GM23248 (cell line): ENCODE data around the gene FBXW11. TPM values are rescaled to one million over a fixed set of nuclear protein-coding genes. Genes with fewer than 3 reads are reported as not detected.
A peak's percentile ranks its signal among the peaks of the same experiment; 100 is the strongest.

Experiments
- DNase-seq: peaks from one replicate; pipeline ENCODE4 v3.0.0-alpha.2; 2015
- H2AFZ ChIP-seq: fragments of 200-600 bp; sonication (generic); 2 replicates; pipeline ENCODE4 v1.6.1; 2016; ENCODE audit warnings: antibody characterized with exemption
- H3F3A ChIP-seq: fragments of 200-600 bp; sonication (generic); 2 replicates; pipeline ENCODE4 v1.6.1; 2016; ENCODE audit warnings: mild to moderate bottlenecking, antibody characterized with exemption, mixed run types; ENCODE audit not compliant: insufficient read depth
- H3K27ac ChIP-seq: fragments of 200-600 bp; sonication (generic); 2 replicates; pipeline ENCODE4 v1.5.1; 2016; ENCODE audit warnings: mild to moderate bottlenecking
- H3K27me3 ChIP-seq: fragments of 200-600 bp; sonication (generic); replicated peaks from 2 replicates; pipeline ENCODE4 v1.6.1; 2016; ENCODE audit warnings: mild to moderate bottlenecking; ENCODE audit not compliant: insufficient read depth
- H3K36me3 ChIP-seq: fragments of 200-600 bp; sonication (generic); 2 replicates; pipeline ENCODE4 v1.6.1; 2016; ENCODE audit warnings: low read depth, mild to moderate bottlenecking
- H3K4me1 ChIP-seq: fragments of 200-600 bp; sonication (generic); 2 replicates; pipeline ENCODE4 v1.6.1; 2016; ENCODE audit warnings: mild to moderate bottlenecking; ENCODE audit not compliant: insufficient read depth
- H3K4me2 ChIP-seq: fragments of 200-600 bp; sonication (generic); one replicate; pipeline ENCODE4 v1.6.1; 2016; ENCODE audit warnings: mild to moderate bottlenecking; ENCODE audit not compliant: unreplicated experiment
- H3K4me3 ChIP-seq: fragments of 200-600 bp; sonication (generic); 2 replicates; pipeline ENCODE4 v1.5.1; 2016; ENCODE audit warnings: mild to moderate bottlenecking
- H3K79me2 ChIP-seq: fragments of 200-600 bp; sonication (generic); 2 replicates; pipeline ENCODE4 v1.6.1; 2016; ENCODE audit warnings: mild to moderate bottlenecking; ENCODE audit not compliant: insufficient read depth
- H3K9ac ChIP-seq: fragments of 200-600 bp; sonication (generic); 2 replicates; pipeline ENCODE4 v1.6.1; 2016; ENCODE audit warnings: mild to moderate bottlenecking
- H3K9me2 ChIP-seq: fragments of 200-600 bp; sonication (generic); 2 replicates; pipeline ENCODE4 v1.6.1; 2016; ENCODE audit warnings: mixed run types, mild to moderate bottlenecking, moderate library complexity; ENCODE audit not compliant: insufficient read depth
- H3K9me3 ChIP-seq: fragments of 200-600 bp; sonication (generic); one replicate; pipeline ENCODE4 v1.6.1; 2017; ENCODE audit warnings: low read depth
- H4K20me1 ChIP-seq: fragments of 200-600 bp; sonication (generic); 2 replicates; pipeline ENCODE4 v1.6.0; 2016; ENCODE audit not compliant: insufficient read depth
- EZH2 ChIP-seq: fragments of 200-600 bp; sonication (generic); IDR thresholded peaks from 2 replicates; pipeline ENCODE4 v1.6.1; 2018; ENCODE audit warnings: antibody characterized with exemption, mild to moderate bottlenecking; ENCODE audit not compliant: insufficient read depth, poor library complexity, severe bottlenecking
- EZH2phosphoT487 ChIP-seq: fragments of 200-600 bp; sonication (generic); IDR thresholded peaks from 2 replicates; pipeline ENCODE4 v1.6.1; 2018; ENCODE audit warnings: antibody characterized with exemption, moderate library complexity, mild to moderate bottlenecking, low read depth; ENCODE audit not compliant: insufficient read depth
- WGBS, 2 experiments: methylation state at CpG; one replicate each; pipeline ENCODE4 v1.1.6; 2015 to 2017; ENCODE audit warnings: low lambda C conversion rate in 2 of 2, low coverage in 1 of 2; ENCODE audit errors: missing lambda C conversion rate in 2 of 2; 5-methylcytosine and 5-hydroxymethylcytosine counted together
- in situ Hi-C: fragments of 300-500 bp; cut with MboI; formaldehyde crosslinking; loops from 2 replicates; pipeline ENCODE4 v1.15.0; 2020
- polyA plus RNA-seq: library from polyadenylated mRNA; unstranded; fragments of >200 nt; fragmentation: Nextera tagmentation; extraction: Ambion mirVana; gene quantifications from 2 replicates; pipeline ENCODE4 v1.2.1, GENCODE V29; 2016
- total RNA-seq: library from RNA; depleted of rRNA; stranded (reverse); fragments of >200 nt; shearing (Covaris generic); gene quantifications from 2 replicates; pipeline ENCODE4 v1.2.3, GENCODE V29; 2014; rRNA removed

The FBXW11 gene
- total RNA-seq (78.0 TPM in 2 replicates), polyA plus RNA-seq (28.9 and 30.6 TPM in 2 replicates)

- no peaks in the 10 kb centered on the region for H3K9me2 ChIP-seq
- peak; percentile 99 for DNase-seq
- TF ChIP-seq EZH2 (no peak), EZH2phosphoT487 (no peak)
- in situ Hi-C loops: no loop called here
- H3K9me3 ChIP-seq: no peaks in the 10 kb centered on the region
- peak within 1 kb of the TSS; percentile 94 for H3K27ac ChIP-seq
- H4K20me1 ChIP-seq: peaks cover 20% of the 10 kb centered on the region
- peaks cover 51% of the 10 kb centered on the region for H3F3A ChIP-seq
- peak within 1 kb of the TSS; percentile 92 for H3K4me3 ChIP-seq
- no peaks in the 10 kb centered on the region for H3K27me3 ChIP-seq
- peaks cover 46% of the 10 kb centered on the region for H3K4me1 ChIP-seq
- peak within 1 kb of the TSS; percentile 97 for H2AFZ ChIP-seq
- H3K79me2 ChIP-seq: peaks cover 54% of the 10 kb centered on the region
- peak within 1 kb of the TSS; percentile 95 for H3K9ac ChIP-seq
- no peaks in the 10 kb centered on the region for H3K36me3 ChIP-seq
- H3K4me2 ChIP-seq: peak within 1 kb of the TSS; percentile 98
- WGBS, 2 experiments: 1% methylated on average over 55 to 80 of the region's 81 CpGs
These were observed at the start of gene FBXW11 for GRCh38 chr5:172006321-172007174. Gene FBXW11 (minus strand): TSS chr5:172006638. CDS start chr5:172006502, 136 bp downstream.

GRCh38 chr5:172055996-172056395 is 49.6 kb upstream of the FBXW11 start:
- Histone ChIP-seq H3K4me3 (no peak overlapping the region), H2AFZ (no peak overlapping the region), H3K9me3 (no peaks in the 10 kb centered on the region), H3K4me2 (no peak overlapping the region), H3F3A (0 out of 2 replicates have a peak, but pooled peaks cover 11% of the 10 kb centered on the region), H3K27ac (no peak overlapping the region), H3K9me2 (no peaks in the 10 kb centered on the region), H3K9ac (no peak overlapping the region), H4K20me1 (no peaks in the 10 kb centered on the region), H3K36me3 (peaks cover 31% of the 10 kb centered on the region), H3K4me1 (0 out of 2 replicates have a peak, but pooled peaks cover 3% of the 10 kb centered on the region), H3K79me2 (no peaks in the 10 kb centered on the region), H3K27me3 (no peaks in the 10 kb centered on the region)
- 90 to 96% methylated on average over 3 of the region's 3 CpGs for WGBS, 2 experiments
- TF ChIP-seq EZH2 (no peak), EZH2phosphoT487 (no peak)
- in situ Hi-C loops: no loop called here
- DNase-seq: no peak

- no peaks in the 10 kb centered on the region for H3K79me2 ChIP-seq
- no peaks in the 10 kb centered on the region for H3K27me3 ChIP-seq
- no peak overlapping the region for H3K27ac ChIP-seq
- in situ Hi-C loops: no loop called here
- no peak overlapping the region for H3K4me3 ChIP-seq
- DNase-seq: no peak
- no peak overlapping the region for H2AFZ ChIP-seq
- H3K36me3 ChIP-seq: peaks cover 26% of the 10 kb centered on the region
- no peak for TF ChIP-seq EZH2
- TF ChIP-seq EZH2phosphoT487: no peak
- H3K9me3 ChIP-seq: no peaks in the 10 kb centered on the region
- no peak overlapping the region for H3K4me2 ChIP-seq
- H3K9me2 ChIP-seq: no peaks in the 10 kb centered on the region
- 0 out of 2 replicates have a peak, but pooled peaks cover 11% of the 10 kb centered on the region for H3F3A ChIP-seq
- H4K20me1 ChIP-seq: no peaks in the 10 kb centered on the region
- H3K4me1 ChIP-seq: 0 out of 2 replicates have a peak, but pooled peaks cover 3% of the 10 kb centered on the region
- WGBS, 2 experiments: 98% methylated on average over 19 of the region's 19 CpGs
- H3K9ac ChIP-seq: no peak overlapping the region
These were observed 49.0 kb upstream of the FBXW11 start for GRCh38 chr5:172055421-172055820.

DNA sequence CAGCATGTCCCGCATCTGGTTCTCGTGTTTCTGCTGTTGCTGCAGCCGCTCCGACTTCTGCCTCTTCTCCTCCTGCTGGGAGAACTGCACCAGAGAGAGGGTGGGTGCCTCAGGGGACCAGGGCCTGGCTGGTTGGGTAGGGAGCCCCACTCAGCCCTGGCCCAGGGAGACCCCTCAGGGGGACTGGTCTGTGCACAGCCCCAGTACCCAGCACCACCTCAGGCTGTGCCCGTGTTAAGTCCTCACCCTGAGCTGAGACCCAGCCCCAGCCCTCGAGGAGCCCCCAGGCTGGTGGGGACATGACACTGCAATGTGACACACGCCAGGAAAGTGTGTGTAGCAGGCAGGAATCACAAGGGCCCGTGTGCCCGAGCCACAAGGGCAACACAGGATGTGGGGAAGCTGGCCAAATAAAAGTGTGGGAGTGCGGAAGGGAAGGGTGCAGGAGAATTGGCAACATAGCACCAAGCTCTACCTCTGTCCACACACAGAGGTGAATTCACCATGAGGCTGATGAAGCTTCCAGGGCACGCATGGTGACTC is 48.2 kb upstream of the FBXW11 start:
- TF ChIP-seq EZH2: no peak
- no peak for TF ChIP-seq EZH2phosphoT487
- Histone ChIP-seq H3K27ac (no peak overlapping the region), H3K36me3 (peaks cover 26% of the 10 kb centered on the region; the same call in 1 of the 2 replicates), H3K4me1 (0 out of 2 replicates have a peak, but pooled peaks cover 3% of the 10 kb centered on the region), H3K9me2 (no peaks in the 10 kb centered on the region), H3K4me2 (no peak overlapping the region), H3K4me3 (no peak overlapping the region), H2AFZ (no peak overlapping the region), H4K20me1 (no peaks in the 10 kb centered on the region), H3K27me3 (no peaks in the 10 kb centered on the region), H3F3A (0 out of 2 replicates have a peak, but pooled peaks cover 11% of the 10 kb centered on the region), H3K9me3 (no peaks in the 10 kb centered on the region), H3K79me2 (no peaks in the 10 kb centered on the region), H3K9ac (no peak overlapping the region)
- in situ Hi-C loops: no loop called here
- DNase-seq: no peak
- WGBS, 2 experiments: 97% methylated on average over 10 to 11 of the region's 11 CpGs
